ENCODE results near the gene TLE4. TPM values are rescaled to one million over a fixed set of nuclear protein-coding genes. Genes with fewer than 3 reads are reported as not detected.

TLE4 gene
- total RNA-seq, 1 experiment from 2014 or later: 17.9 TPM

DNA sequence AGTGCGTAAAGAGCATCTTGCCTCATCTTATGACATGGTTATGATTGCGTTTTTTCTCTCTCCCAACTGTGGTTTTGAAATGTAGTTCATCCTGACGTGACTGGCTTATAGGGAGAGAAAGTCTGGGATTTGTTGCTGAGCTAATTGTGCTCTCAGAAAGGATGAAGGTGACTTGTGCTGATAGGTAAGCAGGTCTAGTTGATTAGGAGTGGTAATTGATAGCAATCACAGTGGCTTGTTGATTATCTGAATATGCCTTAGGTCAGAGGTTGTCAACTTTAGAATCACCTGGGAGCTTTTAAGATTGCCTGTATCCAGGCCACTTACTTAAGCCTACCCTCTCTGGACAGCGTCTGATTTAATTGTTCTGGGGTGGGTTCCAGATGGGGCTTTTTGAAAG, 117.8 kb downstream of the TLE4 start:
- Histone ChIP-seq H3K27ac (ENCODE audit: low read length) (no peak overlapping the region), H3K9ac (ENCODE audit: low read length) (no peak overlapping the region), H3K4me2 (ENCODE audit: low read length) (no peak overlapping the region), H2AFZ (ENCODE audit: low read length) (no peak overlapping the region), H3F3A (ENCODE audit: low read length, unreplicated experiment) (no peaks in the 10 kb centered on the region), H3K4me1 (ENCODE audit: insufficient read depth, low read length) (peaks cover 6% of the 10 kb centered on the region; the same call in 1 of the 2 replicates), H3K36me3 (ENCODE audit: low read depth, low read length) (no peaks in the 10 kb centered on the region), H3K4me3 (ENCODE audit: low read length) (no peak overlapping the region), H3K27me3 (ENCODE audit: low read length) (no peaks in the 10 kb centered on the region), H3K9me3 (ENCODE audit: low read length) (no peaks in the 10 kb centered on the region), H4K20me1 (ENCODE audit: low read length) (no peaks in the 10 kb centered on the region), H3K79me2 (ENCODE audit: low read length) (no peaks in the 10 kb centered on the region), H3K9me2 (replicated peaks; ENCODE audit: low read length) (no peaks in the 10 kb centered on the region)
- TF ChIP-seq EZH2 (IDR thresholded peaks at IDR 0.05; ENCODE audit: low read length, unreplicated experiment) (no peak), EZH2phosphoT487 (IDR thresholded peaks at IDR 0.05; ENCODE audit: borderline replicate concordance, low read length) (no peak), CTCF (conservative IDR thresholded peaks at IDR 0.05; ENCODE audit: low read depth, low read length) (no peak)
- DNase-seq: no peak
- ChIA-PET CTCF (no interaction called here), POLR2A (ENCODE audit: unreplicated experiment) (no interaction called here)
- no TSS peak for BruUV-seq (replicated peaks)
- no peak for ATAC-seq
- intact Hi-C loops (cut with micrococcal nuclease): no loop called here

DNA sequence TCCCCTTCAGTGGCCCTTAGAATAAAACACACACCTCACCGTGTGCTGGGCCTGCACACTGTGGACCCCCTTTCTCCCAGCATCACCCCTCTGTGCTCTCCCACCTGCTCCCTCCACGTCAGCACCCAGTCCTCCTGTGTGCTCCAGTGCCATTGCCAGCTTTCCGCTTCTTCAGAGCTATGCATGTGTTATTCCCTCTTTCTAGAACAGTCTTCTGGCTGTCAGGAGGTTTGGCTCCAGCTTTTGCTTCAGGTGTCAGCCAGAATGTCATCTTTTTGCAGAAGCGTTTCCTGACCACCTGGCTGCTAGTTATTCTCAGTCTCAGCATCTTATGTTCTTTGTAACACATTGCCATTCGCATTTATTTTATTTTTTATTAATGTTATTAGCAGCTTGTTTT, 119.7 kb downstream of the TLE4 start:
- H2AFZ ChIP-seq (ENCODE audit: low read length): no peak overlapping the region
- no peaks in the 10 kb centered on the region for H3K9me2 ChIP-seq (replicated peaks; ENCODE audit: low read length)
- no peak overlapping the region for H3K27ac ChIP-seq (ENCODE audit: low read length)
- no peaks in the 10 kb centered on the region for H4K20me1 ChIP-seq (ENCODE audit: low read length)
- POLR2A ChIA-PET (ENCODE audit: unreplicated experiment): no interaction called here
- CTCF ChIA-PET: no interaction called here
- intact Hi-C loops (cut with micrococcal nuclease): no loop called here
- no peak for DNase-seq
- TF ChIP-seq CTCF (conservative IDR thresholded peaks at IDR 0.05; ENCODE audit: low read depth, low read length) (no peak), EZH2 (IDR thresholded peaks at IDR 0.05; ENCODE audit: low read length, unreplicated experiment) (no peak), EZH2phosphoT487 (IDR thresholded peaks at IDR 0.05; ENCODE audit: borderline replicate concordance, low read length) (no peak)
- no peaks in the 10 kb centered on the region for H3K36me3 ChIP-seq (ENCODE audit: low read depth, low read length)
- no peak overlapping the region for H3K4me3 ChIP-seq (ENCODE audit: low read length)
- H3K9ac ChIP-seq (ENCODE audit: low read length): no peak overlapping the region
- ATAC-seq: no peak
- BruUV-seq (replicated peaks): no TSS peak
- no peak overlapping the region for H3K4me2 ChIP-seq (ENCODE audit: low read length)
- no peaks in the 10 kb centered on the region for H3K79me2 ChIP-seq (ENCODE audit: low read length)
- no peaks in the 10 kb centered on the region for H3K27me3 ChIP-seq (ENCODE audit: low read length)
- H3K9me3 ChIP-seq (ENCODE audit: low read length): no peaks in the 10 kb centered on the region
- peaks cover 7% of the 10 kb centered on the region; the same call in 1 of the 2 replicates for H3K4me1 ChIP-seq (ENCODE audit: insufficient read depth, low read length)
- H3F3A ChIP-seq (ENCODE audit: low read length, unreplicated experiment): no peaks in the 10 kb centered on the region

- DNase-seq: no peak
- no peaks in the 10 kb centered on the region for H3K36me3 ChIP-seq (ENCODE audit: low read depth, low read length)
- H3K4me2 ChIP-seq (ENCODE audit: low read length): no peak overlapping the region
- no peaks in the 10 kb centered on the region for H3K27me3 ChIP-seq (ENCODE audit: low read length)
- H3K27ac ChIP-seq (ENCODE audit: low read length): no peak overlapping the region
- ATAC-seq: no peak
- POLR2A ChIA-PET (ENCODE audit: unreplicated experiment): no interaction called here
- no peak for TF ChIP-seq CTCF (conservative IDR thresholded peaks at IDR 0.05; ENCODE audit: low read depth, low read length)
- TF ChIP-seq EZH2phosphoT487 (IDR thresholded peaks at IDR 0.05; ENCODE audit: borderline replicate concordance, low read length): no peak
- TF ChIP-seq EZH2 (IDR thresholded peaks at IDR 0.05; ENCODE audit: low read length, unreplicated experiment): no peak
- CTCF ChIA-PET: no interaction called here
- no TSS peak for BruUV-seq (replicated peaks)
- no peaks in the 10 kb centered on the region for H3F3A ChIP-seq (ENCODE audit: low read length, unreplicated experiment)
- H3K9me3 ChIP-seq (ENCODE audit: low read length): no peaks in the 10 kb centered on the region
- intact Hi-C loops (cut with micrococcal nuclease): no loop called here
- H3K9ac ChIP-seq (ENCODE audit: low read length): no peak overlapping the region
- H3K9me2 ChIP-seq (replicated peaks; ENCODE audit: low read length): no peaks in the 10 kb centered on the region
- no peaks in the 10 kb centered on the region for H3K79me2 ChIP-seq (ENCODE audit: low read length)
- no peaks in the 10 kb centered on the region for H4K20me1 ChIP-seq (ENCODE audit: low read length)
- H3K4me3 ChIP-seq (ENCODE audit: low read length): no peak overlapping the region
- H3K4me1 ChIP-seq (ENCODE audit: insufficient read depth, low read length): peaks cover 7% of the 10 kb centered on the region; the same call in 1 of the 2 replicates
- H2AFZ ChIP-seq (ENCODE audit: low read length): no peak overlapping the region
Measured at GRCh38 chr9:79692857-79693571, 121.2 kb downstream of the TLE4 start.

All from PC-3 (cell line).